ENCODE results near the gene BRAP. TPM values are rescaled to one million over a fixed set of nuclear protein-coding genes. Genes with fewer than 3 reads are reported as not detected.
"Not testable (repeated sequence)": the region's sequence is repeated elsewhere in the genome, so short reads cannot be mapped to it uniquely, and the experiment has no call there.

BRAP gene
- total RNA-seq, 1 donor = 22.1 TPM

GRCh38 chr12:111602348-111602747 is 83.4 kb downstream of the BRAP start:
- peaks cover 19% of the 10 kb centered on the region for H3K79me2 ChIP-seq (ENCODE audit: insufficient read depth, low read length)
- H3K36me3 ChIP-seq (ENCODE audit: insufficient read depth, low read length) = no peaks in the 10 kb centered on the region
- H4K20me1 ChIP-seq (ENCODE audit: insufficient read depth, low read length) = peaks cover 9% of the 10 kb centered on the region
- no peak for DNase-seq (ENCODE audit: insufficient read length, low spot score, missing footprints)
- no peak overlapping the region for H3K4me3 ChIP-seq (ENCODE audit: insufficient read depth, low read length)
- no peak overlapping the region for H3K27ac ChIP-seq (ENCODE audit: low read depth, low read length)
- peaks cover 16% of the 10 kb centered on the region for H3K4me1 ChIP-seq (ENCODE audit: insufficient read depth, low read length)
- TF ChIP-seq CTCF (IDR thresholded peaks at IDR 0.05; ENCODE audit: extremely low read depth, low read depth, low read length) = no peak
- H3K9me3 ChIP-seq (ENCODE audit: low read depth, low read length) = no peaks in the 10 kb centered on the region
- no peak overlapping the region for H2AFZ ChIP-seq (ENCODE audit: low read length)
- H3K27me3 ChIP-seq (ENCODE audit: insufficient read depth, low read length) = no peaks in the 10 kb centered on the region
- H3K4me2 ChIP-seq (ENCODE audit: insufficient read depth, low read length) = no peak overlapping the region

DNA sequence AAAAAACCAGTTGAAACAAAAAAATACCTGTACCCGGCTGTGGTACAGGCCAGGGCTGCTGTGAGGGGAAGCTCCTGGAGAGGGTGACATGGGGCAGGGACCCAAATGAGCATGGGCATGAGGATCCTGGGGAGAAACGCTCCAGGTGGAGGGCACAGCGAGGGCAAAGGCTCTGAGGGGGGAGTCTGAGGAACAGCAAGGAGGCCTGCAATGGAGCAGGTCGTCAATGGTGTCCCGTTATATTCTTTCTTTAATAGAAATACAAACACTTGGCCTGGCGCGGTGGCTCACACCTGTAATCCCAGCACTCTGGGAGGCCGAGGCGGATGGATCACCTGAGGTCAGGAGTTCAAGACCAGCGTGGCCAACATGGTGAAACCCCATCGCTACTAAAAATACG is 84.8 kb downstream of the BRAP start:
- not testable (repeated sequence) for H3K4me3 ChIP-seq (ENCODE audit: insufficient read depth, low read length); H3K9me3 ChIP-seq (ENCODE audit: low read depth, low read length); H3K27me3 ChIP-seq (ENCODE audit: insufficient read depth, low read length); H2AFZ ChIP-seq (ENCODE audit: low read length); H3K36me3 ChIP-seq (ENCODE audit: insufficient read depth, low read length); H3K27ac ChIP-seq (ENCODE audit: low read depth, low read length); H3K4me2 ChIP-seq (ENCODE audit: insufficient read depth, low read length); DNase-seq (ENCODE audit: insufficient read length, low spot score, missing footprints)
- Histone ChIP-seq H3K4me1 (ENCODE audit: insufficient read depth, low read length) (peaks cover 19% of the 10 kb centered on the region), H3K79me2 (ENCODE audit: insufficient read depth, low read length) (peaks cover 32% of the 10 kb centered on the region), H4K20me1 (ENCODE audit: insufficient read depth, low read length) (peaks cover 22% of the 10 kb centered on the region)

DNA sequence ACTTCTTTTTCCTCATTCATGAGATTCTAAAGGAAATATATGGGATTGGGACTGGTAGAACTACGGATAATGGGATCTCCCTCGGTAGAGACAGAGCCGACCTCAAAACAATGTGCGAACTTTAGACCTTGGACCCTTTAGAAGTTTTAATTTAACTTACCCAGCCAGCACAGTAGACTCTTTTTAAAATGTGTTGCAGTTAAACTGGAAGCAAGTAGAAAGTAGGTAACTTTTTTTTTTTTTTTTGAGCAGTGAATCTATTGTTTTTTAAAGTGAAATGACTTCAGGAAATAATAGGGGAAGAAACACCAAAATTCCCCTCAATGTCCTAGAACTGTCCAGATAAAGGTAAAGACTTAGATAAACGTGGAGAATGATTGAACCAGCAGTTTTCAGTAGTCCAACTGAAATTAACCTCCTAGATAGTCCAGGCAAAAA is 85.5 kb downstream of the BRAP start:
- TF ChIP-seq CTCF (IDR thresholded peaks at IDR 0.05; ENCODE audit: extremely low read depth, low read depth, low read length) = no peak
- Histone ChIP-seq H3K36me3 (ENCODE audit: insufficient read depth, low read length) (no peaks in the 10 kb centered on the region), H3K4me1 (ENCODE audit: insufficient read depth, low read length) (peaks cover 23% of the 10 kb centered on the region), H3K27ac (ENCODE audit: low read depth, low read length) (peak overlapping the region; percentile 93), H2AFZ (ENCODE audit: low read length) (peak overlapping the region; percentile 74), H3K4me3 (ENCODE audit: insufficient read depth, low read length) (peak overlapping the region; percentile 95), H3K27me3 (ENCODE audit: insufficient read depth, low read length) (no peaks in the 10 kb centered on the region), H3K9me3 (ENCODE audit: low read depth, low read length) (no peaks in the 10 kb centered on the region), H3K4me2 (ENCODE audit: insufficient read depth, low read length) (peak overlapping the region; percentile 96), H3K79me2 (ENCODE audit: insufficient read depth, low read length) (peaks cover 40% of the 10 kb centered on the region), H4K20me1 (ENCODE audit: insufficient read depth, low read length) (peaks cover 29% of the 10 kb centered on the region)
- DNase-seq (ENCODE audit: insufficient read length, low spot score, missing footprints) = no peak

GRCh38 chr12:111599453-111600204 is 86.1 kb downstream of the BRAP start:
- peaks cover 46% of the 10 kb centered on the region for H3K79me2 ChIP-seq (ENCODE audit: insufficient read depth, low read length)
- H3K4me1 ChIP-seq (ENCODE audit: insufficient read depth, low read length) = peaks cover 27% of the 10 kb centered on the region
- peak overlapping the region; percentile 96 for H3K4me2 ChIP-seq (ENCODE audit: insufficient read depth, low read length)
- H2AFZ ChIP-seq (ENCODE audit: low read length) = peak overlapping the region; percentile 74
- H3K4me3 ChIP-seq (ENCODE audit: insufficient read depth, low read length) = peak overlapping the region; percentile 95
- H4K20me1 ChIP-seq (ENCODE audit: insufficient read depth, low read length) = peaks cover 35% of the 10 kb centered on the region
- H3K9me3 ChIP-seq (ENCODE audit: low read depth, low read length) = no peaks in the 10 kb centered on the region
- peak; percentile 98 for DNase-seq (ENCODE audit: insufficient read length, low spot score, missing footprints)
- H3K27ac ChIP-seq (ENCODE audit: low read depth, low read length) = peak overlapping the region; percentile 93
- no peak for TF ChIP-seq CTCF (IDR thresholded peaks at IDR 0.05; ENCODE audit: extremely low read depth, low read depth, low read length)
- no peaks in the 10 kb centered on the region for H3K36me3 ChIP-seq (ENCODE audit: insufficient read depth, low read length)
- no peaks in the 10 kb centered on the region for H3K27me3 ChIP-seq (ENCODE audit: insufficient read depth, low read length)
